HG02571 (cell line): ENCODE measurements around the gene CABP2.
"Not testable (repeated sequence)": the region's sequence is repeated elsewhere in the genome, so short reads cannot be mapped to it uniquely, and the experiment has no call there.

Source experiments
- ATAC-seq: cut with Tn5 transposase; IDR thresholded peaks from one replicate; pipeline ENCODE4 v1.9.1; 2021; ENCODE audit warnings: mild to moderate bottlenecking, moderate library complexity; ENCODE audit not compliant: unreplicated experiment

The CABP2 gene

DNA sequence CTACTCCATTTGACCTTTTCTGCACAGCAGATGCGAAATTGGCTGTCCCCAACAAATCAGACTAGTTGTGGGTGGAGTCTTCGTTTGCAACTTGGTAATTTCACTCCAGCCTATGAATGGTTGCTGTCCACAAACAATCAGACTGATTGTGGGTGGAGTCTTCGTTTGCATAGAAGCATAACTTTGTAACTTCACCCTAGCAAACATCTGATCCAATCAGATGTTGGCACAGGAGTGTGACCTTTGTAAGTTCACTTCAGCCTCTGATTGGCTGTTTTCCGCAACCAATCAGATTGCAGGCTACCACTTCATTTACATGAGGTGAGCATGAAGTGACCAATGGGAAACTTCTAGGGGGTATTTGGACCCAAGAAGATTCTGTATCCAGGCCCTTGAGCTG, 16.3 kb upstream of the CABP2 start:
- ATAC-seq, result no peak

DNA sequence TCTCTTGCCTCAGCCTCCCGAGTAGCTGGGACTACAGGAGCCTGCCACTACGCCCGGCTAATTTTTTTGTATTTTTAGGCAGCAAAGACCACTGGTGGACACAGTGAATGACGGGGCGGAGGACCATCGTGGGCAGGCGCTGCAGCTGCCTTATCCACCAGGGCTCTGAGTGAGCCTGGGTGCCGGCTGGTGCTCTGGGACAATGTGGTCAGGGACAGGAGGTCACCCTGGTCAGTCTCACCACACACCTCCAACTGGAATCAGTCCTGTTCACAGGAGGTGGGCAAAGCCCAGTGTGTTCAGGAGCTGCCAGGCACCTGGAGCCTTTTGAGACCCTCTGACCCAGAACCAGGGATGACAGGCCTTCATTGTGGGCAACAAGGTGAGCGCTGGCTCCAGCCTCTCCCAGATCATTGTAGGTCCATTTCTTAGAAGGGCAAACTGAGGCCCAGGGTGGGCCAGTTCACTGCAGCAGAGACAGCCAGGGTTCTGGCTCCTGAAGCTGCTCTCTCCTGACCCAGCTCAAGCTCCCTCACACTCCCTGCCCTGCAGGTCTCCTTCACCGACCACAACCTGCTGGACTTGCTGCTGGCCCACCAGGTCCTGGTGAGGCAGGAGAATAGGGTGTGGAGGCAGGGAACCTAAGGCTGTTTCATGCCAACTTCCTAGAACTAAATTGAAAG, 15.7 kb upstream of the CABP2 start:
- ATAC-seq, result no peak

DNA sequence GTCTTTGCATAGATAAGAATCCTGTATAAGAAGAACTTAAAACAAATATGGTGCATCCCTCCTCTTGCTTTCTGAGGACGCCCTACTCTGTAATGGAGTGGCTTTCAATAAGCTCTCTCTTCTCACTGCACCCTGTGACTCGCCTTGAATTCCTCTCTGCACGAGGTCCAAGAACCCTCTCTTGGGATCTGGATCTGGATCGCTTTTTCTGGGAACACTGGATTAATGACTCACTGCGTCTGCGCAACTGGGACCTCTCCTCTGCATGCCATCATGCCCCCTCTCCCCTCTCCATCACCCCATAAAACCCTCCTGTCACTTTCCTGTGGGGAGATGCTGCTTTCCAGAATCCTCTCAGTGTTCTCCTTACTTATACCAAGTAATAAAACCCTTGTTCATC, 15.1 kb upstream of the CABP2 start:
- no peak for ATAC-seq

DNA sequence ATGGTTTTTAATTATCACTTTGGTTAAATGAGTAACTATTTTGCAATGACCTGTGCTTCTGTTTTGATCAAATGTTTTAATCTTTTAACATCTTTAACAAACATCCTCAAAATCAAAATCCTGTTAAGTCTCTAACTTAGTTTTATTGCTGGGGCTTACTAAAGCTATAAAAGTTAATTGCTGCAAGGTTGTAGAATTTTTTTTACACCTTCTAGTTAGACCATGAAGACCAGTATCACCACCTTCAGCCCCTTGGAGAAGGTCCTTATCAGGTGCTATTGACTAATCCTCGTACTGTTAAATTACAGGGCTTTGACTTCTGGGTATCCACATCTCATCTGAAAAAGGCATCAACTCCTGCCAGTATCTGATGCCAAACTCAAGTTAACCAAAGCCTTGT, 12.3 kb upstream of the CABP2 start:
- ATAC-seq, result no peak

DNA sequence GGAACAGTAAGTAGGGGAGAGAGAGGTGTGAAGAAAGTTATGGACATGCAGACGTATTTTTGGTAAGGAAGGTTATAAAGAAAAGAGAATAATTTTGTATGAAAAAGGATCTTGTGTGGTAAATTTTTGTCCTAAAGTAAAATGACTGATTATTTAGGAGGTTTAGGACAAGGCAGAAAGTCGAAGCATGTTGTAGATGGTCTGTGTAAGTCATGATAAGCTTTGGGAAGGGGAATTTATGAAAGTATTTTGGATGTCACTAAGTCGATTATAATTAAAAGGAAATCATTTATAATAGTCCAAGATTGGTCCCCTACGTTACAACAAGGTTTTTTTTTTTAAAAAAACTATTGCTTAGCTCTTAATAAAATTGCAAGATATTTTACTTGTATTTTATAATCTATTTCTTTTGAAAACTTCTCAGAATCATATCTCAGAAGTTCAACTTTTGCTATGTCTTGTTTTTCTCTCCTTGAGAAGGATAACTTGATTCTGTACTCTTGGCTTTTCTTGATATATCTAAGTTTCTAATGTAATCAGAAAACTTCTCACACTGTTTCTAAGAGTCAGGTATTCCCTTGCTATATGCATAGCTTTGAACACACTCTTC, 10.9 kb upstream of the CABP2 start:
- ATAC-seq, result no peak

DNA sequence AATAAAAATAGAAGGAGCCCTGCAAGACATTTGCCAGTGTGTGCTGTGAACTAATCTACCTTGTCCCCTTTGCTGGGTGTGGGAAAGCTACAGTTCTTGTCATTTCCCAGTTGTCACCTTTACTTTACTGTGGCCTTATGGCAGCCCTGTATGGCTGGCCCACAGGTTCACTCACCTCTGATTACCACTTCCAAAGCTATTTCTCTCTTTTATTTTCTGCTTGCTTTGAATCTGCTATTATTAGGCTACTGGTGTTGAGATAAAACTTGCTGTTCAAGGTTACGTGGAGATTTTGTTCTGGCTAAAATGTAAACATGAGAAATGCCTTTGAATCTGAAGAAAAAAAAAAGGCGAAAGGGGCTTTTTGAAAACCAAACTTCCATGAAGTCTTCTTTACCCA, 9.6 kb upstream of the CABP2 start:
- no peak for ATAC-seq

DNA sequence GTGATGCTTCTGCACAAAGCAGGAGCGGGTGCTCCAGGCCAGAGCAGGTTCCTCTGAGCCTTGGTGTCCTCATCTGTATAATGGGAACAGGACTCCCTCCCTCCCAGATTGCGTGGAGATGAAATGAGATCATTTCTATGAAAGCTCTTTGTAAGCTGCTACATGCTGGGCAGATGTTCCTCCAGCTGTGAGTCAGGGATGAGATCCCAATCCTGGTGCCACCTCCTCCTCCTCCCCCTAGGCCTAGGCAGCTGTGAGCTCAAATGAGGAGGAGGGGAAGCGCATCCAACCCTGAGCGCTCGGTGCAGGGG, 7.0 kb upstream of the CABP2 start:
- ATAC-seq, result no peak

DNA sequence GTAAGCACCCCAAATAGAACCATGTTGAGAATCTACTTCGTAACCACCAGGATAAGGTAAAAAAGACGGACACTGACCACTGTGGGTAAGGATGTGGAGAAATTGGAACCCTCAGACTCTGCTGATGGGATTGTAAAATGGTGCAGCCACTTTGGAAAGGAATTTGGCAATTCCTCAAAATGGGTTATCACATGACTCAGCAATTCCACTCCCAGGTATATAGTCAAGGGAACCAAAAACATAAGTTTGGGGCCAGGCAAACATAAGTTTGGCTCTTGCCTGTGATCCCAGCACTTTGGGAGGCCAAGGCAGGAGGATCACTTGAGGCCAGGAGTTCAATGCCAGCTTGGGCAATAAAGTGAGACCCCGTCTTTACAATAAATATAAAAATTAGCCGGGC, 5.1 kb upstream of the CABP2 start:
- no peak for ATAC-seq

DNA sequence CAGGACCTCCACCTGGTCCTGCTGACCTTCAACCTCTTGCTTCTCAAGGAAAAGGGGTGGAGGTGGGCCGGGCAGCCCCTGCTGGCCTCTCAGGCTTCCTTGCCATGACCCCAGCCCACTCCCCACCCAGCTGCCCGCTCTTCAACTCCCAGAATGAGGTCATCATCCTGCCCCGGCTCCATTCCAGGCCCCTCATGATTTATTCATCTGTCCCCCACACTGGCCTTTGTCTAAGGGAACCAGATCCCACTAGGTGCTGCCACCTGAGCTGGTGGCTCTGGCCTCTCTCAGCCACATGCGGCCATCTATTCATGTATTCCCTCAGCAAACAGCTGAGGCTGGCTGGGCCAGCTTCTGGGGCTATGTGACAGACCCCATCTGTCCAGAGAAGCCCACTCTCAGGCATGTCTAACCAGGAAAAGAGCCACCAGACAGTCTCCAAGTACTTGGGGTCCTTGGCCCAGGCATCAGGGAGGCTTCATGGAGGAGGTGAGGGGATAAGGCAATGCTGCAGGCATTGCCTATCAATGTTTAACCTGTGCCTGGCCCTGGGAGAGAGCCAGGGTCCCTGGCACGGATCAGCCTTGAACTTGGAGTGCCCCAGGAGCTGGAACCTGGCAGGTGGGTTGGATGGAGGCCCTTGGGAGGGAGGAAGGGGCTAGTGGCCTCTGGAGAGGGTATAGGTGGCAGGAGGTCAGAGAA, 2.2 kb upstream of the CABP2 start:
- no peak for ATAC-seq

DNA sequence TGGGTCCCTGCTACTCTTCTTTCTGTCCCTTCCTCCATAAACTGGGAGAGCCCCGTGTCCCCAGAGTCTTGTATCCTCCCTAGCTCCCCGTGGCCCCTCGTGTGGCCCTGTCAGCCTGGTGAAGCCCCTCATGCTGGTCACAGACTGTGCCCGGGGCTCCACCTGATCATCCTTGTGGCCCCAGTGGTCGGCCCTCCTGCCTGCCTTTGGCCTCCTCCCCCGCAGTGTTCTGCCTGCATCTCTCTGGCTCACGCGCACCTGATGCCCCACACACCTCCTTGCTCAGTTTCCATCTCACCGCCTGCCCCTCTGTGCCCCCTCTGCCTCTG, 1.2 kb upstream of the CABP2 start:
- ATAC-seq, result no peak

DNA sequence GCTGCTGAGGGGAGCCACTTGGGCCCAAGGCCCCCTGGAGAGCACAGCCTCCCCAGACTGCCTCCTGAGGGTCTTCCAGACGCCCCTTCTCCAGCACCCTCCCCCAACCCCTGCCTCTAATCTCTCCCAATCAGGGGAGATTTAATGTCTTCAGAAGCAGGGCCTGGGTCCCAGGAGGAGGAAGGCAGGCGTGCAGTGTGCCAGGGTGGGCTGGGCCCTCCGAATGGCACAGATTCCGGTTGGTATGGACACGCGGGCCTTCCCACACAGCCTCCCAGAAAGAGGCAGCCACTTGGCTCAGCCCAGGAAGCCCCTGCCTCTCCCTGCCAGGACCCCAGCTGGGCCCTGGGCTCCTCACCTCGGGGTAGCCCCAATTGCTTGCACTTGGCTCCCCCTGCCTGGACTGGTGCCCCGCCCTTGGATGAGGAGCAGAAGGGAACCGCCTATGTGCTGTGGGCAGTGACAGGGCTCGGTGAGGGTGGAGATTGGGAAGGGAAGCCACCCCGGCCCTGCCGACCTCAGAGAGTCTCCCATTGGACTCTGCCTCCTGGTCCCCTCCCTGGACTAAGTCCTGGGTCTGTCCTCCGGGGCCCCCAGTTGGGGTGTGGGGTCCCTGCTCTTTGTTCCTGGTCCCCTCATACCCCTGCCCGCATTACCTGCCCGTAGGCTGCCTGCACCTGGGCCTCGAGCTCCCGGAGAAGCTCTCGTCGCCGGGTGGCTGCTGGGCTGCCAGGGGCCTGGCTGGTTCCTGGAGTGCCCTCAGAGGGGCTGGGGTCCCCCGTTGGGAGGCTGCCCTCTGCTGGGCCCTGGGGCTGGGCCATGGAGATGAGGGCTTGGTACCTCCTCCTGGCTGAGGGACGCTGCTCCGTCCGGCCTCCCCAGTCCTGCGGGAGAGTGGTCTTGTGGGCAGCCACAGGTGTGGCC, 572 bp upstream of the CABP2 start:
- ATAC-seq, result no peak

DNA sequence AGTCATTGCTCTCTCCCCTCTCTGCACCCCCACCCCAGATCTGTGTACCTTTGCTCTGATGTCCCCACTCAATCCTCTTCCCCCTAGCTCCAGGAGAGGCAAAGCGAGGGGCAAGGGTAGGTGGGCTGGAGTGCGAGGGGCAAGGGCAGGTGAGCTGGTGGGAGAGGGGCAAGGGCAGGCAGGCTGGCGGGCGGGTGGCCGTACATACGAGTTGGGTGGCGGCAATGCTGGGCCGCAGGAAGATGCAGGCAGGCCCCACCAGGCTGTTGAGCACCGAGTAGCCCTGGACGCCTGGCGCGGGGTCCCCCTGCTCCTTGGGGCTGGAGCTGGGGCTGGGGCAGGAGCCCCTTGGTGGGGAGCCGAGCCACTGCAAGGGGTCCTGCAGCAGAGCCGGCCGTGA, 908 bp downstream of the CABP2 start:
- no peak for ATAC-seq

DNA sequence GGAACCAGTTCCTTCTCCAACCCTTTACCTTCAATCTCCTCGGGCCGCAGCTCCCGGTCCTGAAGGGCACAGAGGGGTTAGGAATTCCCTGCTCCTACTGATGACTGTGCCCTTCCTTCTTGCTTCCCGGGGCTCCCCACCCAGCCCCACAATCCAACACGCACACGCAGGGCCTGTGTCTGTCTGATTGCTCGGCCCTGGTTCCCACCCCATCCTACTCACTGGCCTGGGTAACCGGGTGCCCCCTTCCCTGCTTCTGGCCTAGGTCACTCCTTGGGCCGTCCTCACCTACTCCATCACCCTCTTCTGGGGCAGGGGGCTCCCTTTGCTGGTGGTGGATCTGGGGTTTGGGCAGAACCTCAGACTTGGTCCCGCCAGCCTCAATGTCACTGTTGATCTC, 1.3 kb downstream of the CABP2 start:
- no peak for ATAC-seq

DNA sequence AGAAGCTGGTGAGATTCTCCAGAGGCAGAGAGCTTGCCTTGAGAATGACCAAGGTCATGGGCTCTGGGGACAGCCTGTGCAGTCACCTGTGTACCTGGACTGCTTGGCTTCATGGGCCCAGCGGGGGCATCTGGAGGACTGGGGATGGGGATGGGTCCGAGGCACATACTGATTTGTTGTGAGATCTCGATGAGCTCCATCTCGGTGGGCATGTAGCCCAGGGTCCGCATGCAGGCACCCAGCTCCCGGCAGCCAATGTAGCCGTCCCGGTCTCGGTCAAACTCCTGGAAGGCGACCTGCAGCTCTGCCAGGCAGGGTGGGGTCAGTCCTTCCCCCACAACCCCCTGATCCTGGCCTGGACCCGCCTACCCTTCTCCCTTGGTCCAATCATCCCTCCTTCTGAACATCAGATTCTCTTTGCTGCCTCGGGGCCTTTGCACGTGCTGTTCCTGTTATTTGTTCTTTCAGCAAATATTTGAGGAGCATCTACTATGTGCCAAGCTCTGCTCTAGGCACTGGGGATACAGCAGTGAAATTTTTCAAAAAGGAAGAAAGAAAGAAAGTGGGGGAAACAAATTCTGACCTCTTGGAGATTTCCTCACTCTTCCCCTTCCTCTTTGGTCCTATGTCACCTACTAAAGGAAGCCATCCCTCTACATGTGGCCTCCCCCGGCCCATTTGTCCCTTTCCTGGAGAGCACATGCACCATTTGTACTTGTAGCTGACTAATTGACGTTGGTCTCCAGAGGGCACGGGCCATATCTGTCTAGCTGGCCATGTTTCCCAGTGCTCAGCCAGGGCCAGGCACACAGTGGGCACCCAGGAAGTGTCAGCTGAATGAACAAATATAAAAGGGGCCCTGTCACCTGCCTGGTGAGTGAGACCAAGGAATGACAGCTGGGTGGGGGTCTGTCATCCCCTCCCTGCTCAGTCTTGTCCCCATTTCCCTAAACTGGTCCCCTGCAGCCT, 2.1 kb downstream of the CABP2 start:
- ATAC-seq, result no peak

DNA sequence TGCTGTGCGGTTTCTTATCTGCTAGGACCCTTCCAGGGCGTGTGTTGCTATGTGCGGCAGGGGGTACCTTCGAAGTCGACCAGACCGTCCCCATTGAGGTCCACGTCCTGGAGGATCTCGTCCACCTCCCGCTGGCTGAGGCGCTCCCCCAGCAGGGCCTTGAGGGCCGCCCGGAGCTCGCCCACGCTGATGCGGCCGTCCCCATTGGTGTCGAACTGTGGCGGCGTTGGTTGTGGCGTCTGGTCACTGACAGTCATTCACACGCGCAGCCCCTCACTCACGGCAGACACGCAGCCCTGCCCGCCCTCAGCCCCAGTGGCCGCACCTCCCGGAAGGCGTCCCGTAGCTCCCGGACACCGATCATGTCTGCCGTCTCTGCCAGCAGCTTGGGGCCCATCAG, 3.5 kb downstream of the CABP2 start:
- ATAC-seq, result no peak

DNA sequence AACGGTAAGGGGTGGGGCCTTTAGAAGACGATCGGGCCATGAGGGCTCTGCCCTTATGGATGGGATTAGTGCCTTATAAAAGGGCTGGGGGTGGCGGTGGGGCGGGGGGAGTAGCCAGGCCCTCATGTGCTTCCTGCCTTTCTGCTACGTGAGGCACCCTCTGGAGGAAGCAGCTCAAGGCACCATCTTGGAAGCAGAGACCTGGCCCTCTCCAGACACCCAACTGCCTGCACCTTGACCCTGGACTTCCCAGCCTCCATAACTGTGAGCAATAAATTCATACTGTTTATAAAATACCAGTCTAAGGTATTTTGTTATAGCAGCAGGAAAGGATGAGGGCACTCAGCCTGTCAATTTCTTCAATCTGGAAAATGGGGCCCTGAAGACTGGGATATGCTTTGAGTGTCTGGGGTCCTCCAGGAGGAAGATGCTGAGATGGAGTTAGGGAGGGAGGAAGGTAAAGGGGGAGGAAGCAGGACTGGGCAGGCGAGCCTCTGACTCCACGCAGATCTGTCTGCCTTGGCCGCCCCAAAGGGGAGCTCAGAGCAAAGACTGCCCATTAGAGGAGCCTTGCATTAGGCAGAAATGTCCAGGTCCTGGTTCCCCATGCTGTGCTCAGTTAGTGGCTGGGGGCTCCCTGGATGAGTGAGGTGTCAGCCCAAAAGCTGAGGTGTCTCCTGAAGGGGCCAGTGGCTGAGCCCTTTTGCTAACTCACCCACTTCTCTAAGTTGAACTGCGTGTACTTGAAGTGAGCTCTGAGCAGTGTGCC, 5.3 kb downstream of the CABP2 start:
- ATAC-seq, result no peak

DNA sequence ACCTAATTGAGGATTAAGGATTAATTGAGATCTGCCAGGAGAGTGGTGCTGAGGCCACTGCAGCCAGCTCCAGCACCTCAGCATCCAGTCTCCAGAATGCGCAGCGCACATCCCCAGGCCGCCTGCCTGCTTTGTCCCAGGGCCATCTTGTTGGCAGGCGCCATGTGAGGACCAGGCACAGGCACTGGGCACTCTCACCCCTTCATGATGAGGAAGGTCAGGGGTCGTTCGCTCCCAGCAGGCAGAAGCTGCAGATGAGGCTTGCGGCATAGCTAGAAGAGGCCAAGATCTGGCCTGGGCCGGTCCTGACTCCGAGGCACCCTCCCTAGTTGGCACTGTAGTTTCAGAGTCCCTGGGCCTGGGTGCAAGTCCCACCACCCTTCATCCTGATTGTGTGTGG, 6.4 kb downstream of the CABP2 start:
- no peak for ATAC-seq

DNA sequence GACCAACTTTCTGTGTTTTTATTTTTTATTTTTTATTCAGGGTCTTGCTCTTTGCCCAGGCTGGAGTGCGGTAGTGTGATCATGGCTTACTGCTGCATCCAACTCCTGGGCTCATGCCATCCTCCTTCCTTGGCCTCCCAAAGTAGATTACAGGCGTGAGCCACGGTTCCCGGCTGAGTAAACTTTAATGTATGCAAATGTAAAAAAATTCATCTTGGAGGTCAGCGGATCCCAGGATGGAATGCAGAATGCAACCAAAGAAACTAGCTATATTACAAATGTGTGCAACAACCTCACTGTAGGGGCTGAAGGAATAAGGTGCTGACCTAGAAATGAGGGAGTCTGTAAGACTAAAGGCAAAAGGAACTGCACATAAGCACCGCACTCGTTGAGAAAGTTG, 9.1 kb downstream of the CABP2 start:
- no peak for ATAC-seq

DNA sequence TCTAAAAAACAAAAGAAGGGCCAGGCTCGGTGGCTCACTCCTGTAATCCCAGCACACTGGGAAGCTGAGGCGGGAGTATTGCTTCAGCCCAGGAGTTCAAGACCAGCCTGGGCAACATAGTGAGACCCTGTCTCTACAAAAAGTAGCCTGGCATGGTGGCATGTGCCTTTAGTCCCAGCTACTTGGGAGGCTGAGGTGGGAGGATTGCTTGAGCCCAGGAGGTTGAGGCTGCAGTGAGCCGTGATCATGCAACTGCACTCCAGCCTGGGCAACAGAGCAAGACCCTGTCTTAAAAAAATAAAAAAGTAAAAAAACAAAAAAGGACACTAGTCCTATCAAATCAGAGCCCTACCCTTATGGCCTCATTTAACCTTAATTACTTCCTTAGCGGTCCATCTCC, 11.7 kb downstream of the CABP2 start:
- ATAC-seq, result not testable (repeated sequence)

DNA sequence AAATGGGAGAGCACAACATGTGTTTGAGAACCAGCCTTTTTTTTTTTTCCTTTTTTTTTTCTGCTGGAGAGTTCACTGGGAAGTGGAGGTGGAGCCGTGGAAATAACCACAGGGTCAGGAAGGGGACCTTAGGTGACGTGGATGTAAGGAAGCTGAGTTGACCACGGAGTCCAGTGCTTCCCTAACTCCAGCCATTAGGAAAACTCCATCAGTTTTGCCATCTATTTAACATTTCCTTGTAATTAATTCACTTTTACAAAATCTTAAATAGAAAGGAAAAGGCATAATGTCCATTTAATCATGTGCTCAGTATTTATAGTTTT, 13.3 kb downstream of the CABP2 start:
- no peak for ATAC-seq
